NCI-H510A (cell line): Measurements from ENCODE around the gene SPIRE1.
"Not testable (repeated sequence)": the region's sequence is repeated elsewhere in the genome, so short reads cannot be mapped to it uniquely, and the experiment has no call there.

ENCODE experiments used
- DNase-seq: peaks from one replicate; lab custom pipeline; 2025; lab: John Stamatoyannopoulos, UW

The SPIRE1 gene

GRCh38 chr18:12552879-12553242 is 105.0 kb downstream of the SPIRE1 start:
- no peak for DNase-seq

- not testable (repeated sequence) for DNase-seq
These were observed 105.7 kb downstream of the SPIRE1 start for GRCh38 chr18:12551943-12552878.

- not testable (repeated sequence) for DNase-seq
These were observed 106.4 kb downstream of the SPIRE1 start for GRCh38 chr18:12551466-12551865.

GRCh38 chr18:12543697-12544096 is 114.2 kb downstream of the SPIRE1 start:
- no peak for DNase-seq

- no peak for DNase-seq
These were observed 117.2 kb downstream of the SPIRE1 start for GRCh38 chr18:12540751-12541150.

GRCh38 chr18:12539158-12539557 is 118.7 kb downstream of the SPIRE1 start:
- DNase-seq: not testable (repeated sequence)

GRCh38 chr18:12534820-12535219 is 123.1 kb downstream of the SPIRE1 start:
- DNase-seq: no peak

- DNase-seq: no peak
These were observed 125.2 kb downstream of the SPIRE1 start for GRCh38 chr18:12532661-12533060.

- no peak for DNase-seq
These were observed 126.2 kb downstream of the SPIRE1 start for GRCh38 chr18:12531749-12532148.

GRCh38 chr18:12520442-12520992 is 137.4 kb downstream of the SPIRE1 start:
- DNase-seq: no peak

GRCh38 chr18:12518832-12519531 is 138.9 kb downstream of the SPIRE1 start:
- DNase-seq: no peak

- DNase-seq: no peak
These were observed 139.6 kb downstream of the SPIRE1 start for GRCh38 chr18:12518326-12518725.

GRCh38 chr18:12517142-12517825 is 140.6 kb downstream of the SPIRE1 start:
- no peak for DNase-seq

- DNase-seq: no peak
These were observed 141.8 kb downstream of the SPIRE1 start for GRCh38 chr18:12516049-12516630.

GRCh38 chr18:12515550-12515949 is 142.4 kb downstream of the SPIRE1 start:
- DNase-seq: no peak

- no peak for DNase-seq
These were observed 150.9 kb downstream of the SPIRE1 start for GRCh38 chr18:12507007-12507406.

GRCh38 chr18:12500986-12501385 is 156.9 kb downstream of the SPIRE1 start:
- DNase-seq: no peak

GRCh38 chr18:12497839-12498238 is 160.1 kb downstream of the SPIRE1 start:
- no peak for DNase-seq

- no peak for DNase-seq
These were observed 160.6 kb downstream of the SPIRE1 start for GRCh38 chr18:12497296-12497695.

GRCh38 chr18:12492907-12493306 is 165.0 kb downstream of the SPIRE1 start:
- no peak for DNase-seq

GRCh38 chr18:12491611-12492435 is 166.1 kb downstream of the SPIRE1 start:
- DNase-seq: no peak
